IMR-90 (cell line): ENCODE data around the gene BTBD6. TPM values are rescaled to one million over a fixed set of nuclear protein-coding genes. Genes with fewer than 3 reads are reported as not detected.
A peak's percentile ranks its signal among the peaks of the same experiment; 100 is the strongest.

Experiments
- ATAC-seq: fragments of 200-7000 bp; cut with Tn5 transposase; 2 replicates; pipeline ENCODE4 v1.9.1; 2020; ENCODE audit warnings: low read depth, mild to moderate bottlenecking, moderate library complexity
- BruUV-seq: library from RNA; stranded (reverse); fragments of 400-500 nt; replicated peaks from 2 replicates; lab custom pipeline; 2021; lab: Mats Ljungman, UMichigan
- CTCF ChIA-PET: fragments of 300-600 bp; formaldehyde crosslinking; extraction: SDS; loops from one replicate; lab custom pipeline; 2021; ENCODE audit warnings: antibody characterized with exemption; lab: Yijun Ruan, JAX
- POLR2A ChIA-PET: fragments of 300-600 bp; sonication (Branson Sonifier 250); formaldehyde crosslinking; loops from one replicate; lab custom pipeline; 2022; ENCODE audit warnings: antibody characterized with exemption; ENCODE audit not compliant: unreplicated experiment; lab: Charles Lee
- DNase-seq: peaks from one replicate; pipeline ENCODE4 v3.0.0; 2013
- H2AFZ ChIP-seq: replicated peaks from 2 replicates; pipeline ENCODE3; 2013; ENCODE audit warnings: low read length, mild to moderate bottlenecking; ENCODE audit not compliant: poor library complexity
- H2AK5ac ChIP-seq: 2 replicates; pipeline ENCODE4 v1.6.1; 2013; ENCODE audit warnings: low read depth, low read length, inconsistent platforms
- H2AK9ac ChIP-seq: replicated peaks from 2 replicates; pipeline ENCODE3; 2013; ENCODE audit warnings: mild to moderate bottlenecking, low read depth, low read length, moderate library complexity; ENCODE audit not compliant: poor library complexity
- H2BK120ac ChIP-seq: 2 replicates; pipeline ENCODE4 v1.6.1; 2013; ENCODE audit warnings: low read depth, low read length, inconsistent platforms
- H2BK15ac ChIP-seq: 3 replicates; pipeline ENCODE4 v1.6.1; 2013; ENCODE audit warnings: low read depth, low read length, inconsistent platforms
- H2BK20ac ChIP-seq: 2 replicates; pipeline ENCODE4 v1.6.1; 2013; ENCODE audit warnings: low read depth, mild to moderate bottlenecking, inconsistent platforms, low read length, moderate library complexity
- H2BK5ac ChIP-seq: 2 replicates; pipeline ENCODE4 v1.6.1; 2013; ENCODE audit warnings: mild to moderate bottlenecking, low read depth, low read length, inconsistent platforms; ENCODE audit not compliant: poor library complexity, severe bottlenecking
- H3K14ac ChIP-seq: replicated peaks from 2 replicates; pipeline ENCODE4 v1.6.1; 2013; ENCODE audit warnings: low read depth, low read length, inconsistent platforms
- H3K18ac ChIP-seq: 2 replicates; pipeline ENCODE4 v1.6.1; 2013; ENCODE audit warnings: low read depth, low read length, control low read depth
- H3K23ac ChIP-seq: 2 replicates; pipeline ENCODE4 v1.6.1; 2013; ENCODE audit warnings: low read depth, low read length, inconsistent platforms
- H3K27ac ChIP-seq: 2 replicates; pipeline ENCODE4 v1.5.1; 2013; ENCODE audit warnings: mild to moderate bottlenecking, control low read depth, low read length; ENCODE audit not compliant: insufficient read depth
- H3K27me3 ChIP-seq: 2 replicates; pipeline ENCODE4 v1.6.1; 2013; ENCODE audit warnings: low read length; ENCODE audit not compliant: control insufficient read depth, insufficient read depth
- H3K36me3 ChIP-seq: 2 replicates; pipeline ENCODE4 v1.6.1; 2013; ENCODE audit warnings: low read length, mixed read lengths; ENCODE audit not compliant: control insufficient read depth, insufficient read depth
- H3K4ac ChIP-seq: 2 replicates; pipeline ENCODE4 v1.6.1; 2013; ENCODE audit warnings: low read depth, low read length, inconsistent platforms
- H3K4me1 ChIP-seq: 2 replicates; pipeline ENCODE4 v1.6.1; 2013; ENCODE audit warnings: low read length, mixed read lengths; ENCODE audit not compliant: control insufficient read depth, insufficient read depth
- H3K4me2 ChIP-seq: 2 replicates; pipeline ENCODE4 v1.6.1; 2013; ENCODE audit warnings: low read depth, mild to moderate bottlenecking, control low read depth, low read length, moderate library complexity
- H3K4me3 ChIP-seq: 2 replicates; pipeline ENCODE4 v1.5.1; 2013; ENCODE audit warnings: low read depth, mild to moderate bottlenecking, control low read depth, low read length, moderate library complexity; ENCODE audit not compliant: insufficient read depth
- H3K56ac ChIP-seq: 2 replicates; pipeline ENCODE4 v1.6.1; 2013; ENCODE audit warnings: low read length, inconsistent platforms; ENCODE audit not compliant: insufficient read depth; ENCODE audit errors: extremely low read depth
- H3K79me1 ChIP-seq, 2 experiments: 2 replicates each; pipeline ENCODE4 v1.6.1; 2013; ENCODE audit warnings: low read length in 2 of 2, inconsistent platforms in 1 of 2, low read depth in 1 of 2
- H3K9ac ChIP-seq: 2 replicates; pipeline ENCODE4 v1.6.1; 2013; ENCODE audit warnings: low read depth, low read length, control low read depth
- H3K9me1 ChIP-seq: 2 replicates; pipeline ENCODE4 v1.6.1; 2013; ENCODE audit warnings: low read length, inconsistent platforms; ENCODE audit not compliant: insufficient read depth
- H3K9me3 ChIP-seq: 2 replicates; pipeline ENCODE4 v1.6.1; 2013; ENCODE audit warnings: low read length; ENCODE audit not compliant: control insufficient read depth, insufficient read depth
- H4K20me1 ChIP-seq: 2 replicates; pipeline ENCODE4 v1.6.1; 2013; ENCODE audit warnings: low read length, inconsistent platforms; ENCODE audit not compliant: insufficient read depth
- H4K5ac ChIP-seq: 2 replicates; pipeline ENCODE4 v1.6.1; 2013; ENCODE audit warnings: mild to moderate bottlenecking, low read depth, low read length, control low read depth
- H4K8ac ChIP-seq, 2 experiments: 2 replicates each; pipeline ENCODE4 v1.6.1; 2013; ENCODE audit warnings: low read depth in 2 of 2, low read length in 2 of 2, control low read depth in 1 of 2, inconsistent platforms in 1 of 2
- H4K91ac ChIP-seq: 2 replicates; pipeline ENCODE4 v1.6.1; 2013; ENCODE audit warnings: low read depth, low read length, inconsistent platforms; ENCODE audit not compliant: insufficient read depth
- BHLHE40 ChIP-seq: fragments of 150-350 bp; IDR thresholded peaks from 2 replicates; pipeline ENCODE4 v1.6.1; 2016; ENCODE audit warnings: mild to moderate bottlenecking, low read depth, low read length
- CEBPB ChIP-seq: IDR thresholded peaks from 2 replicates; pipeline ENCODE4 v1.6.1; 2012; ENCODE audit warnings: low read depth, low read length, improper control_type of control experiment
- CHD1 ChIP-seq: IDR thresholded peaks from 2 replicates; pipeline ENCODE4 v1.6.1; 2012; ENCODE audit warnings: low read depth, low read length, improper control_type of control experiment
- FOS ChIP-seq: fragments of 150-350 bp; IDR thresholded peaks from 2 replicates; pipeline ENCODE4 v1.6.1; 2016; ENCODE audit warnings: low read depth, low read length
- MAFK ChIP-seq: IDR thresholded peaks from 2 replicates; pipeline ENCODE4 v1.6.1; 2012; ENCODE audit warnings: low read depth, low read length, improper control_type of control experiment
- MAZ ChIP-seq: IDR thresholded peaks from 2 replicates; pipeline ENCODE4 v1.6.1; 2012; ENCODE audit warnings: low read depth, mild to moderate bottlenecking, low read length, improper control_type of control experiment, moderate library complexity, borderline replicate concordance
- MXI1 ChIP-seq: IDR thresholded peaks from 2 replicates; pipeline ENCODE4 v1.6.1; 2012; ENCODE audit warnings: low read depth, mild to moderate bottlenecking, low read length, moderate library complexity, borderline replicate concordance
- NFE2L2 ChIP-seq: fragments of 150-350 bp; IDR thresholded peaks from 2 replicates; pipeline ENCODE4 v1.6.1; 2016; ENCODE audit warnings: low read depth, mild to moderate bottlenecking, low read length
- POLR2A ChIP-seq: IDR thresholded peaks from 2 replicates; pipeline ENCODE4 v1.6.1; 2012; ENCODE audit warnings: mild to moderate bottlenecking, low read depth, low read length
- RAD21 ChIP-seq: IDR thresholded peaks from 2 replicates; pipeline ENCODE4 v1.6.1; 2012; ENCODE audit warnings: low read length, improper control_type of control experiment
- RCOR1 ChIP-seq: IDR thresholded peaks from 2 replicates; pipeline ENCODE4 v1.6.1; 2012; ENCODE audit warnings: mild to moderate bottlenecking, low read length, improper control_type of control experiment; ENCODE audit not compliant: insufficient replicate concordance
- RFX5 ChIP-seq: IDR thresholded peaks from 2 replicates; pipeline ENCODE4 v1.8.0; 2012; ENCODE audit warnings: low read depth, mild to moderate bottlenecking, low read length, moderate library complexity
- SMC3 ChIP-seq: fragments of 150-350 bp; IDR thresholded peaks from 2 replicates; pipeline ENCODE4 v1.6.1; 2016; ENCODE audit warnings: low read depth, mild to moderate bottlenecking, antibody characterized with exemption, low read length, moderate library complexity
- WGBS, 2 experiments: methylation state at CpG; one replicate each; pipeline versions ENCODE4 v1.1.5 to v1.1.7; 2013; ENCODE audit warnings: missing lambda C conversion rate in 2 of 2; ENCODE audit not compliant: insufficient read length in 1 of 2; ENCODE audit errors: extremely low coverage in 2 of 2; 5-methylcytosine and 5-hydroxymethylcytosine counted together
- dilution Hi-C: fragments of 300-500 bp; cut with HindIII; formaldehyde crosslinking; loops from one replicate; pipeline ENCODE4 v1.14.3; 2018; ENCODE audit warnings: low sequenced_read_pairs; ENCODE audit not compliant: unreplicated experiment
- in situ Hi-C: fragments of 300-500 bp; cut with MboI; formaldehyde crosslinking; loops from 3 replicates; pipeline ENCODE4 v1.14.3; 2019; ENCODE audit warnings: low sequenced_read_pairs, inconsistent platforms, mixed read lengths
- intact Hi-C: fragments of 100-400 bp; cut with micrococcal nuclease; formaldehyde crosslinking; loops from 2 replicates; pipeline ENCODE4 v1.10.0; 2022
- polyA plus RNA-seq, 3 experiments: library from polyadenylated mRNA; depleted of rRNA; stranded (reverse); fragments of >200 nt; gene quantifications; 2 replicates each; pipeline ENCODE4 v1.2.3, GENCODE V29; 2012; ENCODE audit warnings: low replicate concordance in 1 of 3
- total RNA-seq: library from RNA; depleted of rRNA; stranded (reverse); fragments of >200 nt; gene quantifications from 2 replicates; pipeline ENCODE4 v1.2.3, GENCODE V29; 2012
- TF ChIP-seq, protein P1 (sequence below): conservative IDR thresholded peaks from 2 replicates; pipeline ENCODE4 v1.5.1; 2012; ENCODE audit warnings: mild to moderate bottlenecking, low read depth, low read length, improper control_type of control experiment
- TF ChIP-seq, protein P2 (sequence below): fragments of 150-350 bp; IDR thresholded peaks from 2 replicates; pipeline ENCODE4 v1.6.1; 2016; ENCODE audit warnings: low read depth, mild to moderate bottlenecking, low read length, moderate library complexity, borderline replicate concordance
- TF ChIP-seq, protein P3 (sequence below): fragments of 150-350 bp; IDR thresholded peaks from 2 replicates; pipeline ENCODE4 v1.6.1; 2017; ENCODE audit warnings: mild to moderate bottlenecking, antibody characterized with exemption, low read length, low read depth

Gene BTBD6
- total and polyA plus RNA-seq, 2 of the 4 experiments (the other 2 are of a cell fraction) = 33.9 to 43.9 TPM

DNA sequence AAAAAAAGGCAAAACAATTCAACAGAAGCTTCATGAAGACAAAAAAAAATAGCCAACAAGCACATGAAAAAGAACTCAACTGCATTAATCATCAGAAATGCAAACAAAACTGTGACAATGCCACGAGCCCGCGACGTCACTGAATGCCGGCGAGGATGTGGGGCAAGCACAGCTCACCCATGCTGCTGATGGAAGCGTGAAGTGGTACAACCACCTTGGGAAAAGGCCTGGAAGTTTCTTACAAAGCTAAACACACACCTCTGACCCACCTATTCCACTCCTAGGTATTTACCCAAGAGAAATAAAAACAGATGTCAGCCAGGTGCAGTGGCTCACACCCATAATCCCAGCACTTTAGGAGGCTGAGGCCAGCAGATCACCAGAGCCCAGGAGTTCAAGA lies 10.5 kb downstream of the BTBD6 start:
- no peak for ATAC-seq
- Histone ChIP-seq H2AFZ (no peak overlapping the region), H4K5ac (no peak overlapping the region), H4K8ac (no peak overlapping the region), H3K23ac (no peak overlapping the region), H3K9ac (no peak overlapping the region), H3K9me1 (0 out of 2 replicates have a peak, but pooled peaks cover 9% of the 10 kb centered on the region), H3K79me1 (peaks cover 8 to 17% of the 10 kb centered on the region in 2 experiments; a peak in 2 of 4 replicates), H3K4ac (no peak overlapping the region), H2BK5ac (no peak overlapping the region), H3K18ac (no peak overlapping the region), H4K20me1 (peaks cover 9% of the 10 kb centered on the region), H2AK5ac (no peak overlapping the region), H3K14ac (no peak overlapping the region), H3K4me2 (no peak overlapping the region), H3K56ac (no peak overlapping the region), H2BK15ac (no peak overlapping the region), H3K4me1 (peaks cover 8% of the 10 kb centered on the region), H3K27me3 (no peaks in the 10 kb centered on the region), H4K91ac (no peak overlapping the region), H2BK120ac (no peak overlapping the region), H2AK9ac (no peak overlapping the region), H3K9me3 (no peaks in the 10 kb centered on the region), H3K4me3 (no peak overlapping the region), H3K27ac (no peak overlapping the region), H2BK20ac (no peak overlapping the region), H3K36me3 (peaks cover 18% of the 10 kb centered on the region)
- WGBS, 2 experiments = 84% methylated on average over 7 of the region's 7 CpGs; no CpG with 5 or more reads in 1 of the 2 experiments
- TF ChIP-seq, protein P1, sequence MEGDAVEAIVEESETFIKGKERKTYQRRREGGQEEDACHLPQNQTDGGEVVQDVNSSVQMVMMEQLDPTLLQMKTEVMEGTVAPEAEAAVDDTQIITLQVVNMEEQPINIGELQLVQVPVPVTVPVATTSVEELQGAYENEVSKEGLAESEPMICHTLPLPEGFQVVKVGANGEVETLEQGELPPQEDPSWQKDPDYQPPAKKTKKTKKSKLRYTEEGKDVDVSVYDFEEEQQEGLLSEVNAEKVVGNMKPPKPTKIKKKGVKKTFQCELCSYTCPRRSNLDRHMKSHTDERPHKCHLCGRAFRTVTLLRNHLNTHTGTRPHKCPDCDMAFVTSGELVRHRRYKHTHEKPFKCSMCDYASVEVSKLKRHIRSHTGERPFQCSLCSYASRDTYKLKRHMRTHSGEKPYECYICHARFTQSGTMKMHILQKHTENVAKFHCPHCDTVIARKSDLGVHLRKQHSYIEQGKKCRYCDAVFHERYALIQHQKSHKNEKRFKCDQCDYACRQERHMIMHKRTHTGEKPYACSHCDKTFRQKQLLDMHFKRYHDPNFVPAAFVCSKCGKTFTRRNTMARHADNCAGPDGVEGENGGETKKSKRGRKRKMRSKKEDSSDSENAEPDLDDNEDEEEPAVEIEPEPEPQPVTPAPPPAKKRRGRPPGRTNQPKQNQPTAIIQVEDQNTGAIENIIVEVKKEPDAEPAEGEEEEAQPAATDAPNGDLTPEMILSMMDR = no peak
- TF ChIP-seq FOS (no peak), NFE2L2 (no peak), MAZ (no peak), RFX5 (no peak), RAD21 (no peak), BHLHE40 (peak; percentile 72; the same call in 1 of the 2 replicates), MXI1 (no peak), MAFK (no peak), POLR2A (no peak), RCOR1 (no peak), CEBPB (peak; percentile 34; the same call in 1 of the 2 replicates), SMC3 (no peak), CHD1 (no peak)
- TF ChIP-seq, protein P2, sequence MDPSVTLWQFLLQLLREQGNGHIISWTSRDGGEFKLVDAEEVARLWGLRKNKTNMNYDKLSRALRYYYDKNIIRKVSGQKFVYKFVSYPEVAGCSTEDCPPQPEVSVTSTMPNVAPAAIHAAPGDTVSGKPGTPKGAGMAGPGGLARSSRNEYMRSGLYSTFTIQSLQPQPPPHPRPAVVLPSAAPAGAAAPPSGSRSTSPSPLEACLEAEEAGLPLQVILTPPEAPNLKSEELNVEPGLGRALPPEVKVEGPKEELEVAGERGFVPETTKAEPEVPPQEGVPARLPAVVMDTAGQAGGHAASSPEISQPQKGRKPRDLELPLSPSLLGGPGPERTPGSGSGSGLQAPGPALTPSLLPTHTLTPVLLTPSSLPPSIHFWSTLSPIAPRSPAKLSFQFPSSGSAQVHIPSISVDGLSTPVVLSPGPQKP = no peak
- TF ChIP-seq, protein P3, sequence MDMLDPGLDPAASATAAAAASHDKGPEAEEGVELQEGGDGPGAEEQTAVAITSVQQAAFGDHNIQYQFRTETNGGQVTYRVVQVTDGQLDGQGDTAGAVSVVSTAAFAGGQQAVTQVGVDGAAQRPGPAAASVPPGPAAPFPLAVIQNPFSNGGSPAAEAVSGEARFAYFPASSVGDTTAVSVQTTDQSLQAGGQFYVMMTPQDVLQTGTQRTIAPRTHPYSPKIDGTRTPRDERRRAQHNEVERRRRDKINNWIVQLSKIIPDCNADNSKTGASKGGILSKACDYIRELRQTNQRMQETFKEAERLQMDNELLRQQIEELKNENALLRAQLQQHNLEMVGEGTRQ = no peak
- dilution Hi-C loops (no loop called here), in situ Hi-C loops (no loop called here), intact Hi-C loops (no loop called here)
- peak; percentile 54 for DNase-seq
- CTCF ChIA-PET = no interaction called here
- POLR2A ChIA-PET = no interaction called here
- BruUV-seq = no TSS peak
